ENCODE measurements around the gene HRCT1.
A peak's percentile ranks its signal among the peaks of the same experiment; 100 is the strongest.

HRCT1 gene

GRCh38 chr9:35929453-35929718, 23.4 kb downstream of the HRCT1 start:
- H3K79me2 ChIP-seq (ENCODE audit: insufficient read depth, low read length), result no peaks in the 10 kb centered on the region
- no peak overlapping the region for H3K4me3 ChIP-seq (ENCODE audit: low read depth in 1 of 2, low read length in 2 of 2)
- no peak overlapping the region for H3K27ac ChIP-seq (ENCODE audit: low read length)
- H3K27me3 ChIP-seq (ENCODE audit: insufficient read depth, low read length, poor library complexity), result no peaks in the 10 kb centered on the region
- no peak overlapping the region for H2AFZ ChIP-seq (ENCODE audit: low read depth, low read length)
- no peak overlapping the region for H3K9ac ChIP-seq (ENCODE audit: low read depth, low read length)
- ATAC-seq (ENCODE audit: insufficient read depth, low read depth) (no peak), DNase-seq (no peak)
- H4K20me1 ChIP-seq (ENCODE audit: insufficient read depth, low read length), result no peaks in the 10 kb centered on the region
- H3K4me1 ChIP-seq (ENCODE audit: insufficient read depth, low read length), result peaks cover 8% of the 10 kb centered on the region; the same call in 1 of the 2 replicates
- TF ChIP-seq EZH2 (IDR thresholded peaks at IDR 0.05; ENCODE audit: borderline replicate concordance, low read depth, low read length, severe bottlenecking) (no peak), CTCF (IDR thresholded peaks at IDR 0.05; ENCODE audit: borderline replicate concordance, extremely low read depth, low read length, poor library complexity, severe bottlenecking) (no peak)
- no peaks in the 10 kb centered on the region for H3K9me3 ChIP-seq (ENCODE audit: insufficient read depth, low read length, severe bottlenecking)
- no peak overlapping the region for H3K4me2 ChIP-seq (ENCODE audit: insufficient read depth, low read length)
- no peaks in the 10 kb centered on the region for H3K36me3 ChIP-seq (ENCODE audit: insufficient read depth, low read length)

GRCh38 chr9:35930521-35930920, 24.5 kb downstream of the HRCT1 start:
- Histone ChIP-seq H3K36me3 (ENCODE audit: insufficient read depth, low read length) (no peaks in the 10 kb centered on the region), H4K20me1 (ENCODE audit: insufficient read depth, low read length) (no peaks in the 10 kb centered on the region), H3K9me3 (ENCODE audit: insufficient read depth, low read length, severe bottlenecking) (no peaks in the 10 kb centered on the region), H3K4me2 (ENCODE audit: insufficient read depth, low read length) (no peak overlapping the region), H3K4me1 (ENCODE audit: insufficient read depth, low read length) (peaks cover 8% of the 10 kb centered on the region; the same call in 1 of the 2 replicates), H3K9ac (ENCODE audit: low read depth, low read length) (no peak overlapping the region), H2AFZ (ENCODE audit: low read depth, low read length) (no peak overlapping the region), H3K79me2 (ENCODE audit: insufficient read depth, low read length) (no peaks in the 10 kb centered on the region), H3K27me3 (ENCODE audit: insufficient read depth, low read length, poor library complexity) (no peaks in the 10 kb centered on the region), H3K4me3 (ENCODE audit: low read depth in 1 of 2, low read length in 2 of 2) (no peak overlapping the region), H3K27ac (ENCODE audit: low read length) (no peak overlapping the region)
- no peak for DNase-seq
- no peak for TF ChIP-seq CTCF (IDR thresholded peaks at IDR 0.05; ENCODE audit: borderline replicate concordance, extremely low read depth, low read length, poor library complexity, severe bottlenecking)
- no peak for TF ChIP-seq EZH2 (IDR thresholded peaks at IDR 0.05; ENCODE audit: borderline replicate concordance, low read depth, low read length, severe bottlenecking)
- ATAC-seq (ENCODE audit: insufficient read depth, low read depth), result no peak

GRCh38 chr9:35930989-35931388, 25.0 kb downstream of the HRCT1 start:
- H3K4me2 ChIP-seq (ENCODE audit: insufficient read depth, low read length), result no peak overlapping the region
- H3K79me2 ChIP-seq (ENCODE audit: insufficient read depth, low read length), result no peaks in the 10 kb centered on the region
- no peaks in the 10 kb centered on the region for H4K20me1 ChIP-seq (ENCODE audit: insufficient read depth, low read length)
- H3K4me3 ChIP-seq (ENCODE audit: low read depth in 1 of 2, low read length in 2 of 2), result no peak overlapping the region
- H3K4me1 ChIP-seq (ENCODE audit: insufficient read depth, low read length), result peaks cover 8% of the 10 kb centered on the region; the same call in 1 of the 2 replicates
- no peaks in the 10 kb centered on the region for H3K36me3 ChIP-seq (ENCODE audit: insufficient read depth, low read length)
- no peaks in the 10 kb centered on the region for H3K27me3 ChIP-seq (ENCODE audit: insufficient read depth, low read length, poor library complexity)
- TF ChIP-seq CTCF (IDR thresholded peaks at IDR 0.05; ENCODE audit: borderline replicate concordance, extremely low read depth, low read length, poor library complexity, severe bottlenecking) (no peak), EZH2 (IDR thresholded peaks at IDR 0.05; ENCODE audit: borderline replicate concordance, low read depth, low read length, severe bottlenecking) (no peak)
- DNase-seq (no peak), ATAC-seq (ENCODE audit: insufficient read depth, low read depth) (no peak)
- no peak overlapping the region for H2AFZ ChIP-seq (ENCODE audit: low read depth, low read length)
- H3K9me3 ChIP-seq (ENCODE audit: insufficient read depth, low read length, severe bottlenecking), result no peaks in the 10 kb centered on the region
- H3K27ac ChIP-seq (ENCODE audit: low read length), result no peak overlapping the region
- no peak overlapping the region for H3K9ac ChIP-seq (ENCODE audit: low read depth, low read length)

GRCh38 chr9:35932735-35933134, 26.7 kb downstream of the HRCT1 start:
- H2AFZ ChIP-seq (ENCODE audit: low read depth, low read length), result no peak overlapping the region
- no peaks in the 10 kb centered on the region for H3K36me3 ChIP-seq (ENCODE audit: insufficient read depth, low read length)
- H4K20me1 ChIP-seq (ENCODE audit: insufficient read depth, low read length), result no peaks in the 10 kb centered on the region
- no peak for TF ChIP-seq CTCF (IDR thresholded peaks at IDR 0.05; ENCODE audit: borderline replicate concordance, extremely low read depth, low read length, poor library complexity, severe bottlenecking)
- DNase-seq (peak; percentile 50), ATAC-seq (ENCODE audit: insufficient read depth, low read depth) (peak; percentile 97)
- H3K79me2 ChIP-seq (ENCODE audit: insufficient read depth, low read length), result no peaks in the 10 kb centered on the region
- H3K4me3 ChIP-seq (ENCODE audit: low read depth in 1 of 2, low read length in 2 of 2), result no peak overlapping the region
- H3K4me1 ChIP-seq (ENCODE audit: insufficient read depth, low read length), result peaks cover 8% of the 10 kb centered on the region; the same call in 1 of the 2 replicates
- no peak overlapping the region for H3K4me2 ChIP-seq (ENCODE audit: insufficient read depth, low read length)
- H3K9ac ChIP-seq (ENCODE audit: low read depth, low read length), result no peak overlapping the region
- no peak overlapping the region for H3K27ac ChIP-seq (ENCODE audit: low read length)
- H3K9me3 ChIP-seq (ENCODE audit: insufficient read depth, low read length, severe bottlenecking), result peaks cover 5% of the 10 kb centered on the region
- H3K27me3 ChIP-seq (ENCODE audit: insufficient read depth, low read length, poor library complexity), result no peaks in the 10 kb centered on the region
